HEK293T (cell line): ENCODE data around the gene IGF2BP2.

Experiments
- ARNT ChIP-seq: fragments of 450-650 bp; IDR thresholded peaks from 2 replicates; pipeline ENCODE4 v1.6.1; 2017; ENCODE audit warnings: mild to moderate bottlenecking
- CTBP1 ChIP-seq: fragments of 450-650 bp; IDR thresholded peaks from 2 replicates; pipeline ENCODE4 v1.6.1; 2016; ENCODE audit warnings: borderline replicate concordance
- ELF4 ChIP-seq: fragments of 450-650 bp; IDR thresholded peaks from 2 replicates; pipeline ENCODE4 v1.6.1; 2017; ENCODE audit warnings: antibody characterized with exemption
- FOXM1 ChIP-seq: fragments of 450-650 bp; IDR thresholded peaks from 2 replicates; pipeline ENCODE4 v1.6.1; 2017; ENCODE audit warnings: mild to moderate bottlenecking, borderline replicate concordance
- HDGF ChIP-seq: fragments of 450-650 bp; IDR thresholded peaks from 2 replicates; pipeline ENCODE4 v1.6.1; 2017; ENCODE audit warnings: antibody characterized with exemption, borderline replicate concordance
- SP1 ChIP-seq: fragments of 450-650 bp; IDR thresholded peaks from 2 replicates; pipeline ENCODE4 v1.6.1; 2017
- SUZ12 ChIP-seq: fragments of 450-650 bp; IDR thresholded peaks from 2 replicates; pipeline ENCODE4 v1.6.1; 2016; ENCODE audit warnings: mild to moderate bottlenecking
- TARDBP ChIP-seq: fragments of 450-650 bp; IDR thresholded peaks from 2 replicates; pipeline ENCODE4 v1.6.1; 2016

- TF ChIP-seq HDGF (no peak), CTBP1 (no peak), TARDBP (no peak), ELF4 (no peak), SP1 (no peak), FOXM1 (no peak), SUZ12 (no peak), ARNT (no peak)
Measured at GRCh38 chr3:185661772-185662171, 163.1 kb downstream of the IGF2BP2 start.
